Heart right ventricle (tissue), 16 donors: ENCODE results near the gene KLHL17. TPM values are rescaled to one million over a fixed set of nuclear protein-coding genes. Genes with fewer than 3 reads are reported as not detected.
"Not testable (repeated sequence)": the region's sequence is repeated elsewhere in the genome, so short reads cannot be mapped to it uniquely, and the experiment has no call there.

Experiments used
- ATAC-seq, 8 donors: fragments of 200-7000 bp; cut with Tn5 transposase; one replicate each; pipeline ENCODE4 v1.9.1; 2020; ENCODE audit warnings: mild to moderate bottlenecking in 8 of 8, moderate library complexity in 8 of 8, moderate number of reproducible peaks in 1 of 8
- DNase-seq, 2 donors: peaks; one replicate each; pipeline ENCODE4 v3.0.0-alpha.2; 2020
- H3K27ac ChIP-seq, 10 donors: fragments of 200-600 bp; sonication (generic) in 2 of 10; one replicate each; pipeline versions ENCODE4 v1.5.0 to v1.8.0; 2020 to 2022; ENCODE audit warnings: mild to moderate bottlenecking in 3 of 10
- H3K27me3 ChIP-seq, 7 donors: fragments of 200-600 bp; one replicate each; pipeline ENCODE4 v1.8.0; 2021 to 2022; ENCODE audit warnings: mild to moderate bottlenecking in 2 of 7
- H3K36me3 ChIP-seq, 9 donors: fragments of 200-600 bp; sonication (generic) in 1 of 9; one replicate each; pipeline versions ENCODE4 v1.5.0 to v1.8.0; 2020 to 2022; ENCODE audit warnings: mild to moderate bottlenecking in 2 of 9
- H3K4me1 ChIP-seq, 9 donors: fragments of 200-600 bp; sonication (generic) in 1 of 9; one replicate each; pipeline versions ENCODE4 v1.5.0 to v1.8.0; 2020 to 2022; ENCODE audit warnings: mild to moderate bottlenecking in 4 of 9
- H3K4me3 ChIP-seq, 10 donors: fragments of 200-600 bp; sonication (generic) in 2 of 10; one replicate each; pipeline versions ENCODE4 v1.5.0 to v1.8.0; 2020 to 2022; ENCODE audit warnings: mild to moderate bottlenecking in 7 of 10, moderate library complexity in 2 of 10
- H3K9me3 ChIP-seq, 11 donors: fragments of 200-600 bp in 10 of 11; sonication (generic) in 2 of 11; one replicate each; pipeline versions ENCODE4 v1.5.0 to v1.8.0; 2013 to 2022; ENCODE audit warnings: mild to moderate bottlenecking in 2 of 11, control low read depth in 1 of 11, moderate library complexity in 1 of 11
- WGBS, 2 donors: extraction: QIAGEN DNeasy Blood & Tissue Kit; methylation state at CpG; one replicate each; pipeline ENCODE4 v1.1.7; 2013; ENCODE audit warnings: inconsistent platforms in 1 of 2; 5-methylcytosine and 5-hydroxymethylcytosine counted together
- intact Hi-C, 10 donors: fragments of 100-400 bp; cut with DNase I; formaldehyde crosslinking; loops; one replicate each; pipeline versions ENCODE4 v1.11.1 to v1.14.2; 2022
- polyA plus RNA-seq, 2 donors: library from polyadenylated mRNA; stranded (reverse); fragments of 200-250 nt; gene quantifications; one replicate each; pipeline ENCODE4 v1.2.3, GENCODE V29; 2013
- total RNA-seq, 10 donors: library from RNA; stranded (reverse); fragmentation: NEBNext Ultra II Directional in 3 of 10; extraction: Animal tissue kit (Norgen Biotek cat#: 25700) in 3 of 10; gene quantifications; one replicate each; pipeline versions ENCODE4 v1.2.1 to v1.2.4, GENCODE V29; 2021 to 2023
- TF ChIP-seq, protein P1 (sequence below), 9 donors: fragments of 200-600 bp; sonication (generic) in 2 of 9; IDR thresholded peaks; one replicate each; pipeline versions ENCODE4 v1.5.0 to v1.8.0; 2021 to 2022; ENCODE audit warnings: antibody characterized with exemption in 9 of 9, mild to moderate bottlenecking in 5 of 9, moderate library complexity in 1 of 9
- donor health status: Arrhythmogenic right ventricular cardiomyopathy.
- donor health status: ischemic (EF 13 %, LVEDD 7.1; RV severe dilation, severe dysfunction).
- donor health status: healthy with polysubstance abuse.
- donor health status: DM: no; HTN: yes; CAD: no.
- donor health status: DM: no; HTN: no; CAD: no.
- donor health status: ischemic (EF 25% LVEDD 6.9; RV normal size, moderate dysfunction).
- donor health status: ischemic (EF 25% LVEDD 5.7; RV mildly dilated, moderate dysfunction).
- donor health status: healthy.
- donor health status: DM: yes; HTN: yes; CAD: no.
- donor health status: Ischemic cardiomyopathy.
- donor health status: ischemic (EF 35%, LVEDD 5.7; RV mildly dilated, moderate dysfunction).
- donor health status: nonischemic (EF 11% LVEDD 7.7; RV severe dilation, severe dysfunction).
- donor health status: DM: yes; HTN: yes; CAD: no.
- donor health status: PGD.
- donor health status: ischemic (EF 29% LVEDD 5.4; RV normal size, mild dysfunction).
- donor health status: nonischemic (EF 23%, LVEDD 6.1; RV moderate dilation, normal function).

KLHL17 gene
- total and polyA plus RNA-seq, 12 donors: 1.3 to 10.2 (median 3.7) TPM

DNA sequence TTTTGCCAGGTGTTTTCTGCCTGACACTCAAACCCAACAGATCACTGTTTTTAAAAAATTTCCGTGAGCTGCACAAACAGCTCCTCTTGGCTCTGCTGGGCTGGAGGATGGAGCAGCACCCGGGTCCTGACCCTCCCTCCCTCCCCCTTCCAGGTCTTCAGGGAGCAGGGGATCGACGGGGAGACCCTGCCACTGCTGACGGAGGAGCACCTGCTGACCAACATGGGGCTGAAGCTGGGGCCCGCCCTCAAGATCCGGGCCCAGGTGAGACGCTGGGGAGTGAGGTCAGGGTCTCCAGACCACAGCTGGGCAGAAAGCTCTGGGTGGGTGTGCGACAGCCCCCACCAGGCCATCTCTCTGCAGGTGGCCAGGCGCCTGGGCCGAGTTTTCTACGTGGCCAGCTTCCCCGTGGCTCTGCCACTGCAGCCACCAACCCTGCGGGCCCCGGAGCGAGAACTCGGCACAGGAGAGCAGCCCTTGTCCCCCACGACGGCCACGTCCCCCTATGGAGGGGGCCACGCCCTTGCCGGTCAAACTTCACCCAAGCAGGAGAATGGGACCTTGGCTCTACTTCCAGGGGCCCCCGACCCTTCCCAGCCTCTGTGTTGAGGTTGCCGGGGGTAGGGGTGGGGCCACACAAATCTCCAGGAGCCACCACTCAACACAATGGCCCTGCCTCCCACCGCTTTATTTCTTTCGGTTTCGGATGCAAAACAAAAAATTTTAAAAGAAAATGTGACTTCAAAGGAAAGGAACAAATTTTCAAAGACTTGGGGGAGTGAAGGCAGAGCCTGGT is 16.6 kb upstream of the KLHL17 start:
- H3K36me3 ChIP-seq: peaks cover 0 to 45% (median 31%) of the 10 kb centered on the region in 9 donors
- 74 to 78% methylated on average over 27 of the region's 27 CpGs for WGBS, 2 donors
- DNase-seq (no peak), ATAC-seq (peak in 1 of 8 donors; percentile 6)
- intact Hi-C loops: no loop called here
- no peaks in the 10 kb centered on the region for H3K9me3 ChIP-seq
- TF ChIP-seq, protein P1, sequence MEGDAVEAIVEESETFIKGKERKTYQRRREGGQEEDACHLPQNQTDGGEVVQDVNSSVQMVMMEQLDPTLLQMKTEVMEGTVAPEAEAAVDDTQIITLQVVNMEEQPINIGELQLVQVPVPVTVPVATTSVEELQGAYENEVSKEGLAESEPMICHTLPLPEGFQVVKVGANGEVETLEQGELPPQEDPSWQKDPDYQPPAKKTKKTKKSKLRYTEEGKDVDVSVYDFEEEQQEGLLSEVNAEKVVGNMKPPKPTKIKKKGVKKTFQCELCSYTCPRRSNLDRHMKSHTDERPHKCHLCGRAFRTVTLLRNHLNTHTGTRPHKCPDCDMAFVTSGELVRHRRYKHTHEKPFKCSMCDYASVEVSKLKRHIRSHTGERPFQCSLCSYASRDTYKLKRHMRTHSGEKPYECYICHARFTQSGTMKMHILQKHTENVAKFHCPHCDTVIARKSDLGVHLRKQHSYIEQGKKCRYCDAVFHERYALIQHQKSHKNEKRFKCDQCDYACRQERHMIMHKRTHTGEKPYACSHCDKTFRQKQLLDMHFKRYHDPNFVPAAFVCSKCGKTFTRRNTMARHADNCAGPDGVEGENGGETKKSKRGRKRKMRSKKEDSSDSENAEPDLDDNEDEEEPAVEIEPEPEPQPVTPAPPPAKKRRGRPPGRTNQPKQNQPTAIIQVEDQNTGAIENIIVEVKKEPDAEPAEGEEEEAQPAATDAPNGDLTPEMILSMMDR (IDR thresholded peaks at IDR 0.05): no peak
- peaks cover 11 to 49% (median 43%) of the 10 kb centered on the region in 7 donors for H3K27me3 ChIP-seq
- H3K4me3 ChIP-seq: peak overlapping the region in 2 of 10 donors; percentile 7 to 26
- peaks cover 3 to 55% (median 33%) of the 10 kb centered on the region in 9 donors for H3K4me1 ChIP-seq
- H3K27ac ChIP-seq: peak overlapping the region in 9 of 10 donors; percentile 35 to 87 (median 74)

DNA sequence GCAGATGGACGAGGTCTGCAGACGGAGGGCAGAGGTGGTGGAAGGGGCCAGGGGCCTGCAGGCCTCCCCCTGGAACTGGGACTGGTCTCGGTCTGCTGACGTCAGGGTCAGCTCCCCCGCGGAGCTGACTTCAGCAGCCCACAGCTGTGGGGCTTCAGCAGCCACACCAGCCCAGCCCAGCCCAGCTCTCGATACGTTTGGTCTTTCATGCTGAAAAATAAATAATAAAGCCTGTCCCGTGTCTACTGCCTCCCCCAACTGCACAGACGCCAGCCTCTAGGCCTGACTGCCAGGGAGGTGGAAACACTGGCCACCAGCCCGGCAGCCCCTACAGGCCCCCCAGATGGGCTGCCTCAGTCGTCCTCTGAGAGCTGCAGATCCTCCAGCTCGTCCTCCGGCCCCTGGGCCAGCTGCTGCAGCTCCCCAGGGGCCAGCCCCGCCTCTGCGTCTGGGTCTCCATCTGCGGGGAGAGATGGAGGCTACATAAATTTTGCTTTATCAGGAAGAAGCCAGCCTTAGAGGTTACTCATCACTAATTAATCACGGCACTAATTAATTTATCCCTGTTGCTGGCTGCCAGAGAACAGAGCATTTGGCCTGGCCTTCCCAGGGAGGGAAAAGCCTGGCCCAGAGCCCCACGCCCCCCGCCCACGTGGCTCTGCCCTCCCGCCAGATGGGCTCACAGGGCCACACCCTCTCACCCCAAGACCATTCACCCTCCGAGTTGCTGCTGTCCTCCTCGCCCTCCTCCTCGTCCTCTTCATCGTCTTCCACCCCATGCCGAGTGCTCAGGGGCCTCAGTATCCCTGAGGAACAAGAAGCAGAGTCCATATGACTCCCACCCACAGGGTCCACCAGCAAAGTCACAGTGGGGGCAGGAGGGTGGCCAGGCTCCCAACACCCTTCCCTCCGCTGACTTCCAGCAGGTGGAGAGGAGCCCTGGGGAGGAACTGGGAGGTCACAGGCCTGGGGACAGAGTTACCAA is 15.8 kb upstream of the KLHL17 start:
- Histone ChIP-seq H3K4me1 (peaks cover 3 to 49% (median 33%) of the 10 kb centered on the region in 9 donors), H3K9me3 (no peaks in the 10 kb centered on the region), H3K36me3 (peaks cover 0 to 54% (median 37%) of the 10 kb centered on the region in 9 donors), H3K4me3 (no peak overlapping the region), H3K27ac (peak overlapping the region in 7 of 10 donors; percentile 40 to 87 (median 74)), H3K27me3 (peaks cover 11 to 40% (median 36%) of the 10 kb centered on the region in 7 donors)
- ATAC-seq: peak in 7 of 8 donors; percentile 14 to 65 (median 38)
- WGBS, 2 donors: 60 to 67% methylated on average over 28 of the region's 28 CpGs
- TF ChIP-seq, protein P1 (IDR thresholded peaks at IDR 0.05): no peak
- DNase-seq: peak in 1 of 2 donors; percentile 53
- intact Hi-C loops: no loop called here

DNA sequence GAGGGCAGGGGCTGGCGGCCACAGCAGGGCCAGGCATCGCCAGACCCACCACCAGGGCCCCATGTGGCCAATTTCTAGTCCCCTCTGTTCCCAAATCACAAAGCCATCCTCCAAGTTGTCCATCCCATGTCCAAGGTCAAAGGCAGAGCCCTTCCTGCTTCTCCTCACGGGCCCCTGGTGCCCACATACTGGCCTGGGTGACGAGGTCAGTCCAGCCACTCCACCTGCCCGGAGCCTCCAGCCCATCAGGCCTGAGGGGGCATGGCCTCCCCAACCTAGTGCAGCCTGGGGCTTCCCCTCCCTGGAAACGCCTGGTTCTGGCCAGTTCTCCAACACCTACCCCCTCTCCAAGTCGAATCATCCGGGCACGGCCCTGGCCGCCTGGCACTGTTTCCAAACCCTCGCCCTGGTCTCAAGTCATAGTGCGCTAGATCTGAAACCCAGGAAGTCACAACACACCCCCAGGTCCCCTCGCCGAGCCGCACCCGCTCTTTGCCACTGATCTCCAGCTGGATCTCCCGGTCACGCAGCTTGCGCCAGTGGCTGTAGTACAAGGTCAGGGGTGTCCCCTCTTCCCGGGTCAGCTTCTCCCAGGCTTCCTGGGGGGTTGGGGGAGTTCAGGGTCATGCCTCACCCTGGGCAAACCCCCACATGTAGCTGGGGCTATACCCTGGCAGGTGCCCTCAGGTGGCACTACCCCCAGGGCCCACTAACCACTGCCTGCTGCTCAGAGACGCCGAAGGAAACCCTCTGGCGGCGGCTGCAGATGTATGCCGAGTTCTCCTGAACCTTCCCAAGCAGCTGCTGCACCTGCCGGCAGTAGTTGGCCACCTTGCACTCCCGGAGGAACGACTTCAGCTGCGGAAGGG is 14.5 kb upstream of the KLHL17 start:
- no peak overlapping the region for H3K4me3 ChIP-seq
- WGBS, 2 donors: 90 to 91% methylated on average over 29 of the region's 29 CpGs
- ATAC-seq (no peak), DNase-seq (no peak)
- H3K4me1 ChIP-seq: peaks cover 3 to 38% (median 23%) of the 10 kb centered on the region in 9 donors
- intact Hi-C loops: no loop called here
- peak overlapping the region in 2 of 10 donors; percentile 77 to 87 for H3K27ac ChIP-seq
- TF ChIP-seq, protein P1 (IDR thresholded peaks at IDR 0.05): no peak
- peaks cover 11 to 29% (median 26%) of the 10 kb centered on the region in 7 donors for H3K27me3 ChIP-seq
- peaks cover 0 to 67% (median 45%) of the 10 kb centered on the region in 9 donors for H3K36me3 ChIP-seq
- no peaks in the 10 kb centered on the region for H3K9me3 ChIP-seq

DNA sequence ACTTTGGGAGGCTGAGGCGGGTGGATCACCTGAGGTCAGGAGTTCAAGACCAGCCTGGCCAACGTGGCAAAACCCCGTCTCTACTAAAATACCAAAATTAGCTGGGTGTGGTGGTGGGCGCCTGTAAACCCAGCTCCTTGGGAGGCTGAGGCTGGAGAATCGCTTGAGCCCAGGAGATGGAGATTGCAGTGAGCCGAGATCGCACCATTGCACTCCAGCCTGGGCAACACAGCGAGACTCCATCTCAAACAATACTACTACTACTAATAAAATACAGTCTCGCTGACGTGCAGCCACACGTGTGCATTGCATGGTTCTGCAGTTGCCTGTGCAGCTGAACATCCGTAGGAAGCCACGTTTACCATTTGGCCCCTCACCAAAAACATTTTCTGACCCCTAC is 13.6 kb upstream of the KLHL17 start:
- H3K4me3 ChIP-seq, DNase-seq, H3K9me3 ChIP-seq, ATAC-seq, H3K27ac ChIP-seq, intact Hi-C loops: not testable (repeated sequence)
- WGBS, 2 donors: 94 to 95% methylated on average over 13 of the region's 13 CpGs
- Histone ChIP-seq H3K27me3 (peaks cover 10 to 20% (median 17%) of the 10 kb centered on the region in 7 donors), H3K4me1 (peaks cover 3 to 29% (median 17%) of the 10 kb centered on the region in 9 donors), H3K36me3 (peaks cover 0 to 76% (median 49%) of the 10 kb centered on the region in 9 donors)
